TTC549 (cell line): ENCODE results near the gene ORMDL1.

Source experiments
- FAIRE-seq: peaks from 2 replicates; lab custom pipeline; 2012; peaks lifted over from hg19 to GRCh38; lab: Jason Lieb, UNC

Gene ORMDL1

GRCh38 chr2:189783927-189784867 lies at the start of gene ORMDL1, which contains the start of gene PMS1:
Gene ORMDL1 (minus strand): TSS chr2:189784339. CDS start chr2:189782595, 1,744 bp downstream.
Gene PMS1 (plus strand): TSS chr2:189784450. CDS start chr2:189791810, 7,360 bp downstream.
- FAIRE-seq: no peak

DNA sequence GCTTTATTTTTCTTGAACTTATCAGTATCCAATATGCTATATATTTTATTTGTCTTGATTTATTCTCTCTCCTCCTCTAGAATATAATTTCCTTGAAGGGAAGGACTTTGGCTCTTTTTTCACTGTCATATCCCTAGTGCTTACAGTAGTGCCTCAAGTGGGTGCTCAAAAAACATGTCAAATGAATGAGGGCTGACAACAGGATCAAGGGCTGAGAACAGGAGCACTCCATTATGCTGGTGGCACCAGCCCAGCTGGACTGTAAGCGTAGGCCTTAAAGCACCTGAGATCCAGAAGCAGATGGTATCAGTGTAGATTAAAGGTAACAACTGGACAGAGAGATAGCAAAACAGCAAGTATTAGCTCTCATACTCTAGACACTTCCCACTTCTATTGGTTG lies 46.4 kb upstream of the ORMDL1 start:
- FAIRE-seq: no peak

GRCh38 chr2:189829102-189829833 lies 45.1 kb upstream of the ORMDL1 start:
- no peak for FAIRE-seq

DNA sequence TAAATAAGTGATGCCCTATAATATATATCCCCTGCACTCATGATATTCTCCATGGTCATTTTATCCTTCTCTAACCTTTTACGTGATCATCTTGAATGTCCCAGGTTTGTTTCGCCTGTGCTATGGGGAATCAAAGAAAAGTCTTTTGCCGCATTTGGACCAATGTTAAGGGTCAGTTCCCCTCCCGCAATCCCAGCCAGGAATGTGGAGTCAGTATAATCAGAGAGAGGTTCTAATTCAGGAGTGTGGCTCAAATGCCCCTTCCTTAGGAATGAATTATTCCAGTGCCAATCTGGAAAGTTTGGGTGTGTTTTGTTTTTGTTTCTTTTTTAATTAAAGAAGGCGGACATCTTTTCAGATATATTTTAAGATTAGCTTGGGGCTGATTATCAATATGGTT lies 41.9 kb upstream of the ORMDL1 start:
- FAIRE-seq: no peak

DNA sequence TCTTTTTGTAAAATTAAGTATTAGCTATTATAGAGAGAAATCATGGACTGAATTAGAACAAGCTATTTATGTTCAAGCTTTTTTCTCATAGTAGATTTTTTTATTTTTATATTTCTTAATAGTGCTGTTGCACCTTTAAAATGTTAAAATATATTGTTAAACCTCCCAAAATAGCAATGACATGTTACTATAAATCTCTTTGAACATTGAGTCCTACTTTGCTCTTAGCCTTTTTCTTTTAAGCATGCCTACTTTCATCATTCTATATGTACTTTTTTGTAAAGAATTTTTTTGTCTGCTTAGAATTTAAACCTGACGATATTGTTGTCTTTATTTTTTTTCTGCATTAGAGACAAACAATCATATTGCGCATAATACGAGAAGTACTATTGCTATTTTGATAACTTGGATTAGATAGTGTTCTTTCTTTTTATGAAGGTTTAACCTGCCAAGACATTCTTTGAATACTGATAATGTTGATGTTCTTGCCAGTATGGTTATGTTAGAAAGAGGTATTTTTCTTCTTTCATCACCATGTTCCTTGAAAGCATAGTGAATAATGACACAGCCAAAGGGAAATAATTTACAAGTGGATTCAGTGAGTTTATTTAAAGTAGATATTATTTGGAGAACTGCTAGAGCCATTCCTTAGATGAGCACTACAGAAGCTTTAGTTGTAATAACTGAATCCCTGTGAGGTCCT lies 40.7 kb upstream of the ORMDL1 start:
- FAIRE-seq: peak; percentile 43

DNA sequence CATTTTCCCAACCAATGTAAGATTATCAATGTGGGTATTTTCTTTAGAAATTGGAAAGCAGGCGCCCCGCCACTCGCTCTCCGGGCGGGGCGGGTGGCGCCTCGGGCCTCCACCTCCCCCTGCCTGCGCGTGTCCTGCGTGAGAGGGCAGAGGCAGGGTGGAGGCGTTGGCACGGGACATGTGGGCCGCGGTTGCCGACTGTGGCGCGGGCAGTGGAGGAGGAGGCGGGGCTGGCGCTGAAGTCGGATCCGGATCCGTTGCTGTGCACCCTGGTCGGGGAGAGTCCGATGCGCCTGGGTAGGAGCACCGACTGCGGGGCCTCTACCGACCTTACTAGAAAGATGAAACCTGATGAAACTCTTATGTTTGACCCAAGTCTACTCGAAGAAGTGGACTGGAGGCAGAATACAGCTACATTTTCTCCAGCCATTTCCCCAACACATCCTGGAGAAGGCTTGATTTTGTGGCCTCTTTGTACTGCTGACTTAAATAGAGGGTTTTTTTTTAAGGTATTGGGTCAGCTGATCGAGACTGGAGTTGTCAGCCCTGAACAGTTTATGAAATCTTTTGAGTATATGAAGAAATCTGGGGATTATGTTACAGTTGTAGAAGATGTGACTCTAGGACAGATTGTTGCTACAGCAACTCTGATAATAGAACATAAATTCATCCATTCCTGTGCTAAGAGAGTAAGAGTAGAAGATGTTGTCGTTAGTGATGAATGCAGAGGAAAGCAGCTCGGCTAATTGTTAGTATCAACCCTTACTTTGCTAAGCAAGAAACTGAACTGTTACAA lies 38.0 kb upstream of the ORMDL1 start:
- peak; percentile 33 for FAIRE-seq

GRCh38 chr2:189819297-189819704 lies 35.2 kb upstream of the ORMDL1 start:
- no peak for FAIRE-seq

DNA sequence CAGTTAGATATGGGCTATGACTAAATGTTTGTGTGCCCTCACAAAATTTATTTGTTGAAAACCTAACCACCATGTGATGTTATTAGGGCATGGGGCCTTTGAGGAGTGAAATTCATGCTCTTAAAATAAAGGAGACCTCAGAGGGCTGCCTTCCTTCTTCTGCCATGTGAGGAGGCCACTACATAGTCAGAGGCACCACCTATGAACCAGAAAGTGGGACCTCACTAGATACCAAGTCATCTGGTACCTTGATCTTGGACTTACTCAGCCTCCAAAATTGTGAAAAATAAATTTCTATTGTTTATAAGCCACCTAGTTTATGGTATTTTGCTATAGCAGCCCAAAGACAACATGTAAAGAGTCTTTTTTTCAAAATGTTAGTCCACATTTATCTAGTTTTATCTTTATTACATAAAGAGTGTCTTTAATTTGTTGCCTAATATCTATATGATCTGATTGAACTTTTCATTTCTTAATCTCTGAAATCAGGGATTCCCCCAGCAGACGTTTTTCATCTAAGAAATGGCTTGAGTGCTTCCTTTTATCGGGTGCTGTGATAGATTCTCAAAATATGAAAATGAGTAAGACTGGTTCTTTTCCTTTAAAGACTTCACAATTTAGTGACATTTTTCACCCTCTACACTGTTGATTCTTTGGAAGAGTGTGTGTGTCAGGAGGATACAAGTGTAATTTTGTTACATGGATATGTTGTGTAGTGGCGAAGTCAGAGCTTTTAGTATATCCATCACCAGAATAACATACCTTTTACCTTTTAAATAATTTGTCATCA lies 34.3 kb upstream of the ORMDL1 start:
- no peak for FAIRE-seq

GRCh38 chr2:189803431-189803830 lies 19.3 kb upstream of the ORMDL1 start:
- FAIRE-seq: no peak

DNA sequence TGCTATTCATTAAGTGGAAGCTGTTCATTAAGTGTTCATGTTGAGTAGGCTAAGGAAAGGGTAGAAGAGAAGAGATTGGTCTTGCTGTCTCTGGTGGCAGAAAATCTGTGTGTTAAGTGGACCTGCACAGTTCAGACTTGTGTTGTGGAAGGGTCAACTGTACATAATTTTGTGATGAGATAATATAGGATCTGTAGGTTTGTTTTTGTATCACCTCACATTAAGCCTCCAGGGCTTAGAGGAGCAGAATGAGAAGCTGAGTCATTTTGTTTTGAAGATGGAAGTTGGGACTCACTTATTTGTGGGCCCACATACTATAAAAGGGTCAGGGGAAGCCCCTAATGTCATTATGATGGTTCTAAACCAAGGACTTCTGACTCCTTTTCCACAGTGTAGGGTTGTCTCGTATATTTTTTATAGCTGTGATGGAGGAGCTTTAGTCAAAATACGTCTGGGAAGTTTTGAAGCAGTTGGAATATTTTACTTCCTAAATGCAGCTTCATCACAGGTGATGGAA lies 18.3 kb upstream of the ORMDL1 start:
- FAIRE-seq: no peak

DNA sequence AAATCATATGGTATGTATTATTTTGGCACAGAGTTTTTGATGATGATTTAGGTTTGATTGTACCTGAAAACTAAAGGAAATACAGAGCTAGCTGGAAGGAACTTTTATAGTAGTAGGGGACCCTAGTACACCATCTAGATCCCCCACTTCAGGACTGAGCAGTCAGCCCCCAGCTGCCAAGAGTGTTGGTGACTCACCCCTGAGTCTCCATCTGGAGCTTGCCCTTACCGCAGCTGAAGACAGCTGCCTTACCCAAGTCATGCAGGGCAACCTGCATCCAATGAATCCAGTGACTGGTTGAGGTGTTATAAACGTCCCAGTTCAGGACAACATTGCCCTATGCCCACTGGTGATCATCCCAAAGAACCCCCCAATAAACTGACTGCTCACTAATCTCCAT lies 15.4 kb upstream of the ORMDL1 start:
- no peak for FAIRE-seq

DNA sequence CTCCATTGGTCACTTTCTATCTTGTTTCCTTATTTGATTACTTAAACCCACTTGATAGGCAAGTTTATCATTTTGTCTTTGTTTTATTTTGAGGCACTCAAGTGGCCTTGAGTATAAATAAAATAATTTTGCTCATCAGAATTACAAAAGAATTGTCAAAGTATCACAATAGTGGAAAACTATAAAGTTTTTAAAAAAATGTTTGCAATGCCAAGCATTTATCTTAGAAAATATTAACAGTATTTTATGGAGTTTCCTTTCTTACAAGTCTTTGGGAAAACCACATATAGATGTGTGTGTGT lies 14.8 kb upstream of the ORMDL1 start:
- FAIRE-seq: no peak

GRCh38 chr2:189798312-189799029 lies 14.3 kb upstream of the ORMDL1 start:
- peak; percentile 86 for FAIRE-seq

DNA sequence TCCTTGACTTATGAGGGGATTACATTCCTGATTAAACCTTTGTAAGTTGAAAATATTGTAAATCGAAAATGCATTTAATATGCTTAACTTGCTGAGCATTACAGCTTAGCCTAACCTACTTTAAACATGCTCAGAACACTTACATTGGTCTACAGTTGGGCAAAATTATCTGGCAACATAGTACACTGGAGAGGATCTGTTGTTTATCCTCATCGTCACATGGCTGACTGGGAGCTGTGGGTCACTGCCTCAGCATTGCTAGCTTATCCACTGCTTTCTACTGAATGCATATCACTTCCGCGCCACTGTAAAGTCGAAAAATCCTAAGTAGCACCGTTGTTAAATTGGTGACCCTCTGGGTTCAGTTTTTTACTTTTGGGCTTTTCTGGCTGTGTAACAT lies 13.8 kb upstream of the ORMDL1 start:
- FAIRE-seq: no peak

DNA sequence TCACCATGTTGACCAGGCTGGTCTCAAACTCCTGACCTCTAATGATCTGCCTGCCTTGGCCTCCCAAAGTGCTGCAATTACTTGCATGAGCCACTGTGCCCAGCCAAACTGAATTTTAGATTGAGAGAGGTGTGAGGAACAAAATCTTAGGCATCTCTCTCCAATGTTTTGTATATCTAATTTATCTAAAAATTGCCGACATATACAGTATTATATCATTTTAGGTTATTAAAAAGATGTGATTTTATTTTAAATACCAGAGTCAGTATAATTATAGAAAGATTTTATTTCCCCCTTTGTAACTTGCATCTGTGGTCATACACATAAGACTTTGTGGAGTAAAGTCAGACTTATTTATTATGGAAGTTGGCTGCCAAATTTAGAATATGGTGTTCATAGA lies 10.2 kb upstream of the ORMDL1 start:
- FAIRE-seq: peak; percentile 15

- no peak for FAIRE-seq
Observed at GRCh38 chr2:189791338-189792042, 7.4 kb upstream of the ORMDL1 start.

GRCh38 chr2:189783451-189783926 lies 650 bp downstream of the ORMDL1 start:
- no peak for FAIRE-seq

DNA sequence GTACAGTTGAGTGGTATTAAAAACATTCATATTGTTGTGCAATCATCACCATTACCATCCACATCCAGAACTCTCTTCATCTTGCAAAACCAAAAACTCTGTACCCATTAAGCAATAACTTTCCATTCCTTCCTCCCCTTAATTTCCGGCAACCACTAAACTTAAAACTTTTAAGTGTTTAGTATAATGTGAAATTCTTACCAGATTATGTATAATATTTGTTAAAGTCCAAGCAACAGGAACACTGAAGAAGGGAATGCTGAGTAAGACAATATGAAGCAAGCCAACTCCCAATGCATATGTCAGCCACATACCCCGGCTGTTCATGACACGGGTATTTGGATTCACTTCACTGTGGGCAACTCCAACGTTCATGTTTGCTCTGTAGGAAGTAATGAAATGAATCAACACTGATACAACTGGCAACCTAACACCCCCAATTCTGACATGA lies 1.9 kb downstream of the ORMDL1 start:
- FAIRE-seq: no peak

DNA sequence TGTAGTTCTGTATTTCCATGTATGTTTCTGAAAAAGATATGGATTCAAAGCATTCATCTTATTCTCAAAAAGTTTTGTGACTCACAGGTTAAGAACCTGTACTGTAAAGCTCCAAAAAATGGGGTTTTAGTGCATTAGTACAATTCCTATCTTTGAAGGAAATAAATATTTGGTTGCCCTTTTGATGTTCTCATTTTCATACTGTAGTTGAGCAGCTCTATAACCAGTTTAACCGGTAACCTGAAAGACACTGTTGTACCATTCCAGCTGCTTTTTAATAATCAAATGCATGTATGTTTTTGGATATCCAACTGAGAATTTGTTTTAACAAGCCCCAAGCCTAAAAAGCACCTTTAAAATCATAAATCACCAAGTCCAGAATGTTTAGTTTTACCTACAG lies 11.9 kb downstream of the ORMDL1 start:
- no peak for FAIRE-seq
